ENCODE data around the gene DNAI1.

The DNAI1 gene

GRCh38 chr9:34568774-34569173, 110.2 kb downstream of the DNAI1 start:
- TF ChIP-seq CTCF (IDR thresholded peaks at IDR 0.05; ENCODE audit: low read depth, low read length): no peak

DNA sequence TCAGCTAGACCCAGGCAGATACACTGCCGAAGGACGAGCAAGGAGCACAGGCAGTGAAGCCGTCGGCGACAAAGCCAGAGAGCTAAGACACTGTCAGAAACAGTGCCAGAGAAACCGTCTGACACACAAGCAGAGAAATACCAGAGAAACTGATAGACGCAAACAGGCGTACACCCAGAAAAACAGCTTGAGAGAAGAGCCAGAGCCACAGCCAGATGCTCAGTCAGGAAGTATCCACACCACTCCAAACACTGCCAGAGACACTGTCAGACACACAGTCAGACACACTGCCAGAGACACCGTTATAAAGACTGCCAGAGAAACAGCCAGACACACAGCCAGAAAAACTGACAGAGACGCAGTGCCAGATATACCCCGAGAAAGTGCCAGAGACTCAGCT, 111.8 kb downstream of the DNAI1 start:
- no peak for DNase-seq (ENCODE audit: low read depth, low spot score)
- in situ Hi-C loops (cut with HindIII; ENCODE audit: low sequenced_read_pairs): loop anchor here (10.0 kb wide), 1 partner anchor 66 kb away; no protein-coding TSS in a partner anchor
- TF ChIP-seq CTCF (IDR thresholded peaks at IDR 0.05; ENCODE audit: low read depth, low read length): no peak

More at GRCh38 chr9:34568774-34569173, 110.2 kb downstream of the DNAI1 start:
- in situ Hi-C loops (cut with HindIII; ENCODE audit: low sequenced_read_pairs): no loop called here
- H3K4me3 ChIP-seq (ENCODE audit: low read depth, low read length): no peak overlapping the region
- DNase-seq (ENCODE audit: low read depth, low spot score): no peak

More for the DNA sequence above, 111.8 kb downstream of the DNAI1 start:
- no peak overlapping the region for H3K4me3 ChIP-seq (ENCODE audit: low read depth, low read length)
